WERI-Rb-1 (cell line): ENCODE data around the gene MESD.
"Not testable (repeated sequence)": the region's sequence is repeated elsewhere in the genome, so short reads cannot be mapped to it uniquely, and the experiment has no call there.

Experiments
- DNase-seq: peaks from one replicate; pipeline ENCODE4 v3.0.0-alpha.2; 2020
- H3K27ac ChIP-seq: fragments of 250-450 bp; sonication (Bioruptor Pico); 2 replicates; pipeline ENCODE4 v1.5.1; 2020; ENCODE audit warnings: mild to moderate bottlenecking, moderate library complexity
- H3K27me3 ChIP-seq: fragments of 250-450 bp; sonication (Bioruptor Pico); 2 replicates; pipeline ENCODE4 v1.5.1; 2021; ENCODE audit warnings: mild to moderate bottlenecking, low read depth, moderate library complexity; ENCODE audit not compliant: insufficient read depth, severe bottlenecking
- H3K36me3 ChIP-seq: fragments of 250-450 bp; sonication (Bioruptor Pico); 2 replicates; pipeline ENCODE4 v1.5.1; 2020; ENCODE audit warnings: mild to moderate bottlenecking, moderate library complexity
- H3K4me3 ChIP-seq: 2 replicates; pipeline ENCODE4 v1.5.1; 2011; ENCODE audit warnings: low read depth, mild to moderate bottlenecking, control low read depth, low read length
- H3K9me3 ChIP-seq: fragments of 250-450 bp; sonication (Bioruptor Pico); 2 replicates; pipeline ENCODE4 v1.5.1; 2021; ENCODE audit warnings: mild to moderate bottlenecking, moderate library complexity; ENCODE audit not compliant: severe bottlenecking
- TF ChIP-seq, protein P1 (sequence below): IDR thresholded peaks from 2 replicates; pipeline ENCODE4 v1.5.1; 2011; ENCODE audit warnings: low read depth, mild to moderate bottlenecking, control low read depth, inconsistent platforms, low read length

The MESD gene

DNA sequence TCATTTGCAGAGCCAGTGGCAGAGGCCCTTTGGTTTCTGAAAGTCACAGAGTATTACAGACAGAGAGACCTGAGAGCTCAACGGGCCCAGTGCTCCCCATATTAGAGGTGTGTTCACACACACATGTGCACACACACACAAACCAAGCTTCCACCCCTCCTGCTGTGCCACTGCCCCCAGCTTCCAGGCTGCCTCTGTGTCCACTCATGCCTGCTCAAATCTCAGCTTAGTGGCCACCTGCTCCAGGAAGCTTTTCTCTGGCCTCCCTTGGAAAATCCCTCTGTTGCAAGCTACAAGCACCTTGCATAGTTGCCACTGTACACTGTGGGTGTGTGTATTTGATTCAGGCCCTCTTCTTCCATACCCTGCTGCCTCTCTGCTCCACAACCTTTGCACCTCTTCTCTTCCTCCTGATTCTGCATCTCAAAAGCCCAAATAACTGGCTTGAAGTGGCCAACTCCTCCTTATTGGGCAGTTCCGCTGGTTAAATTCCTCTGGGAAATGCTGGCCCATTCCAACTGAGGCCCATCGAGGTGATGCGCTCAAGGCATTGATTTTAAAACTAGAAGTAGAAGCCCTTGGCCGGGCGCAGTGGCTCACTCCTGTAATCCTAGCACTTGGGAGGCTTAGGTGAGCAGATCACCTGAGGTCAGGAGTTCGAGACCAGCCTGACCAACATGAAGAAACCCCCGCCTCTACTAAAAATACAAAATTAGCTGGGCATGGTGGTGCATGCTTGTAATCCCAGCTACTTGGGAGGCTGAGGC lies 23.0 kb downstream of the MESD start:
- Histone ChIP-seq H3K9me3 (no peaks in the 10 kb centered on the region), H3K27me3 (no peaks in the 10 kb centered on the region), H3K4me3 (no peak overlapping the region), H3K36me3 (peaks cover 12% of the 10 kb centered on the region), H3K27ac (peak overlapping the region; percentile 35)
- TF ChIP-seq, protein P1, sequence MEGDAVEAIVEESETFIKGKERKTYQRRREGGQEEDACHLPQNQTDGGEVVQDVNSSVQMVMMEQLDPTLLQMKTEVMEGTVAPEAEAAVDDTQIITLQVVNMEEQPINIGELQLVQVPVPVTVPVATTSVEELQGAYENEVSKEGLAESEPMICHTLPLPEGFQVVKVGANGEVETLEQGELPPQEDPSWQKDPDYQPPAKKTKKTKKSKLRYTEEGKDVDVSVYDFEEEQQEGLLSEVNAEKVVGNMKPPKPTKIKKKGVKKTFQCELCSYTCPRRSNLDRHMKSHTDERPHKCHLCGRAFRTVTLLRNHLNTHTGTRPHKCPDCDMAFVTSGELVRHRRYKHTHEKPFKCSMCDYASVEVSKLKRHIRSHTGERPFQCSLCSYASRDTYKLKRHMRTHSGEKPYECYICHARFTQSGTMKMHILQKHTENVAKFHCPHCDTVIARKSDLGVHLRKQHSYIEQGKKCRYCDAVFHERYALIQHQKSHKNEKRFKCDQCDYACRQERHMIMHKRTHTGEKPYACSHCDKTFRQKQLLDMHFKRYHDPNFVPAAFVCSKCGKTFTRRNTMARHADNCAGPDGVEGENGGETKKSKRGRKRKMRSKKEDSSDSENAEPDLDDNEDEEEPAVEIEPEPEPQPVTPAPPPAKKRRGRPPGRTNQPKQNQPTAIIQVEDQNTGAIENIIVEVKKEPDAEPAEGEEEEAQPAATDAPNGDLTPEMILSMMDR = no peak
- DNase-seq = peak; percentile 83

DNA sequence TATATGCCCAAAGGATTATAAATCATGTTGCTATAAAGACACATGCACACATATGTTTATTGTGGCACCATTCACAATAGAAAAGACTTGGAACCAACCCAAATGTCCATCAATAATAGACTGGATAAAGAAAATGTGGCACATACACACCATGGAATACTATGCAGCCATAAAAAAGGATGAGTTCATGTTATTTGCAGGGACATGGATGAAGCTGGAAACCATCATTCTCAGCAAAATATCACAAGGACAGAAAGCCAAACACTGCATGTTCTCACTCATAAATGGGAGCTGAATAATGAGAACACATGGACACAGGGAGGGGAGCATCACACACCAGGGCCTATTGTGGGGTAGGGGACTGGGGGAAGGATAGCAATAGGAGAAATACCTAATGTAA lies 24.2 kb downstream of the MESD start:
- H3K4me3 ChIP-seq, DNase-seq, H3K9me3 ChIP-seq, H3K27me3 ChIP-seq, H3K27ac ChIP-seq: not testable (repeated sequence)
- H3K36me3 ChIP-seq = peaks cover 12% of the 10 kb centered on the region

DNA sequence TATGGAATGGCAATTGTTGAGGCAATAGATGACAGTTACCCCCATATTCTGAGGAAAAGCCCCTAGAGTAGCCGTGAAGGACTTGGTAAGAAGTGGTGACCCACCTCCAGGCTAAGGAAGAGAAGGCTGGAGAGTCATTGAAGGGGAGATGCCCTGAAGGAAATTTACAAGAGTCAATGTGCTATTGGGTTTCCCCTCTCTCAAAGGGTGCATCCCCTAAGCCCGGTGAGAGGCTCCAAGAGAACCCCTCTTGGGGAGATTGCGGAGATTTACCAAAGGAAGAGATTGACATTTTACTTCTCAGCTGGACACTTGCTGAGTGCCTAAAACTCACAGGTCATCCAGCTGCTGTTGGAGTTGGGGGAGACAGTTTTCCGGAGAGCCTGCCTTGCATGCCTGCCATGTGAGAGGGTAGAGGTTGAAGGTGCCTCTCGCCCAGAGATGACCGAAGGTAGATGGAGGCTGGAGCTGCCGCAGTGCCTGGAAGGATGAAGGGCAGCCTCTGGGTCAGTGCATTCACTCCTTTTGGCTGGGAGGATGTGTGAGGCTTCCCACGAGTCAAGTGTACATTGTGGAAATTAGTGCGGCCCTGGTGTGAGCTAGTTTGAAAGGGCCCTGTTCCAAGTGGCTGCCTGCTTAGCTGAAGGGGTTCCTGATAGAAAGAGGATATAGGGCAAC lies 30.7 kb downstream of the MESD start:
- Histone ChIP-seq H3K9me3 (no peaks in the 10 kb centered on the region), H3K27ac (no peak overlapping the region), H3K27me3 (no peaks in the 10 kb centered on the region), H3K36me3 (peaks cover 3% of the 10 kb centered on the region), H3K4me3 (no peak overlapping the region)
- TF ChIP-seq, protein P1 = no peak
- DNase-seq = no peak

DNA sequence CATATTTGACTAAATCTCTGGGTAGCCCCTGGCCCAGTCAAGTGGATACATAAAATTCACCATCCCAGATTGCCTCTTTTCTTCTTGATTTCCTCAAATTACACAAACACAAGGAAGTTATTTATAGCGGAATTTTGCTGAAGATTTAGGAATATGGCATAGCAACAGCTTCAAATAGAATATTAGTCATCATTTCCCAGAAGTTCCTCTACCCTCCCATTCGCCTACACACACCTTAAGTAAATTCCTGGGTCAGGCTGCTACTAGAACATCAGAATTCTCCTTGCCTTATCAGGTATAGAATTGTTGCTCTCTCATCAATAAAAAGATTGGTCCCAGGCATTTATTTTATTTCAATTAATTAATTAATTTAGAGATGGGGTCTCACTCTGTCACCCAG lies 31.6 kb downstream of the MESD start:
- peaks cover 3% of the 10 kb centered on the region for H3K36me3 ChIP-seq
- H3K9me3 ChIP-seq = no peaks in the 10 kb centered on the region
- H3K27ac ChIP-seq = no peak overlapping the region
- no peak for DNase-seq
- no peaks in the 10 kb centered on the region for H3K27me3 ChIP-seq
- no peak overlapping the region for H3K4me3 ChIP-seq
- TF ChIP-seq, protein P1 = no peak

DNA sequence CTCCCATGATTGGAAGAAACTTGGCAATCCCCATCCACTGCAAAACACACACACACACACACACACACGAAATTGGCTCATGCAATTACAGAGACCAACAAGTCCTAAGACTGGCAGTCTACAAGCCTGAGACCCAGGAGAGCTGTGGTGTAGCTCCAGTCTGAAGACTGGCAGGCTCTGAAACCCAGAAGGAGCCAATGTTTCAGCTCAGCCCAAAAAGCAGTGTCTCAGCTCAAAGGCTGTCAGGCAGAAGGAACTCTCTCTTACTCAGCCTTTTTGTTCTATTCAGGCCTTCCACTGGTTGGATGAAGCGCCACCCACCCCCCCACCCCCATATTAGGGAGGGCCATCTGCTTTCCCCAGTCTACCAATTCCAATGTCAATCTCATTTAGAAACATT lies 32.1 kb downstream of the MESD start:
- Histone ChIP-seq H3K9me3 (no peaks in the 10 kb centered on the region), H3K36me3 (peaks cover 3% of the 10 kb centered on the region), H3K27me3 (no peaks in the 10 kb centered on the region), H3K4me3 (no peak overlapping the region), H3K27ac (no peak overlapping the region)
- DNase-seq = no peak
- TF ChIP-seq, protein P1 = no peak

DNA sequence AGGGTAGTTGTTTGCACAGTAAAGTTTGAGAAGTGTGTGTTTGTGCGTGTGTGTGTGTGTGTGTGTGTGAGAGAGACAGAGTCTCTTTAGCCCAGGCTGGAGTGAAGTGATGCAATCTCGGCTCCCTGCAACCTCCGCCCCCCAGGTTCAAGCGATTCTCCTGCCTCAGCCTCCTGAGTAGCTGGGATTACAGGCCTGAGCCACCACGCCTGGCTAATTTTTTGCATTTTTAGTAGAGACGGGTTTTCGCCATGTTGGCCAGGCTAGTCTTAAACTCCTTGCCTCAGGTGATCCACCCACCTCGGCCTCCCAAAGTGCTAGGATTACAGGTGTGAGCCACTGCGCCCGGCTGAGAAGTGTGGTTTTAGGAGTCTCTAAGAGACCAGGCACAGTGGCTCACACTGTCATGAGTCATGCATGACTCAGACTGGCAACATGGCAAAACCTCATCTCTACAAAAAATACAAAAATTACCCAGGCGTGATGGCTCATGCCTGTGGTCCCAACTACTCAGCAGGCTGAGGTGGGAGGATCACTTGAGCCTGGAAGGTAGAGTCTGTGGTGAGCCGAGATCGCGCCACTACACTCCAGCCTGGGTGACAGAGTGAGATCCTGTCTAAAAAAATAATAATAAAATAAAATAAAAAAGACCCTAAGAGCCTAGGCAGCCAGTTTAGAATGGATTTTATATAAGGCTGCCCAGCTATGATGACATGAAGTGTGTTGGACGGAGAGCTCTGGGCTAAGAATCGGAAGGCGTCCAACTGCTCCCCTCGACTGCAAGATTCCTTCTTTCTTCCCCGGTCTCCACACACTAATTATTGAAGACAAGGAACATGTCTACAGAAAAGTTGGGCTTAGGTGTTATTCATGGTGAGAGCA lies 33.8 kb downstream of the MESD start:
- not testable (repeated sequence) for H3K9me3 ChIP-seq, H3K4me3 ChIP-seq, H3K27ac ChIP-seq, DNase-seq, H3K27me3 ChIP-seq
- peaks cover 12% of the 10 kb centered on the region for H3K36me3 ChIP-seq
